ENCODE data around the gene SCAI. TPM values are rescaled to one million over a fixed set of nuclear protein-coding genes. Genes with fewer than 3 reads are reported as not detected.

Gene SCAI
- total and polyA plus RNA-seq, 2 donors (not counting 1 experiment from before 2014, with no cell fraction given), result 5.4 to 9.7 TPM

GRCh38 chr9:125079931-125080330 lies 63.4 kb downstream of the SCAI start:
- Histone ChIP-seq H2AFZ (ENCODE audit: low read length) (no peak overlapping the region), H3K9me3 (ENCODE audit: control insufficient read depth, insufficient read depth, low read depth, low read length) (no peaks in the 10 kb centered on the region), H3K9ac (ENCODE audit: insufficient read depth, low read length) (no peak overlapping the region), H4K20me1 (ENCODE audit: control insufficient read depth, extremely low read depth, insufficient read depth, low read length) (no peaks in the 10 kb centered on the region), H3K27me3 (ENCODE audit: control insufficient read depth, insufficient read depth, low read length) (no peaks in the 10 kb centered on the region), H3K4me3 (replicated peaks in 1 of 4; ENCODE audit: control extremely low read depth in 1 of 4, insufficient read depth in 1 of 4, low read depth in 3 of 4, low read length in 4 of 4) (no peak overlapping the region), H3K27ac (ENCODE audit: insufficient read depth, low read length) (no peak overlapping the region), H3K4me1 (ENCODE audit: control insufficient read depth, extremely low read depth, insufficient read depth, low read length) (no peaks in the 10 kb centered on the region), H3K79me2 (ENCODE audit: control insufficient read depth, insufficient read depth, low read length) (no peaks in the 10 kb centered on the region), H3K4me2 (ENCODE audit: extremely low read depth, insufficient read depth, low read length) (no peak overlapping the region), H3K36me3 (ENCODE audit: control insufficient read depth, insufficient read depth, low read length) (no peaks in the 10 kb centered on the region)
- no peak for DNase-seq (ENCODE audit: low read depth in 2 of 2)
- TF ChIP-seq CTCF (conservative IDR thresholded peaks at IDR 0.05 in 1 of 2, IDR thresholded peaks at IDR 0.05 in 1 of 2; ENCODE audit: low read depth in 1 of 2, low read length in 2 of 2) (no peak), EZH2 (IDR thresholded peaks at IDR 0.05; ENCODE audit: low read length, missing control alignments) (no peak)

- no peaks in the 10 kb centered on the region for H3K4me1 ChIP-seq (ENCODE audit: control insufficient read depth, extremely low read depth, insufficient read depth, low read length)
- TF ChIP-seq CTCF (conservative IDR thresholded peaks at IDR 0.05 in 1 of 2, IDR thresholded peaks at IDR 0.05 in 1 of 2; ENCODE audit: low read depth in 1 of 2, low read length in 2 of 2) (no peak), EZH2 (IDR thresholded peaks at IDR 0.05; ENCODE audit: low read length, missing control alignments) (no peak)
- no peaks in the 10 kb centered on the region for H3K79me2 ChIP-seq (ENCODE audit: control insufficient read depth, insufficient read depth, low read length)
- no peaks in the 10 kb centered on the region for H4K20me1 ChIP-seq (ENCODE audit: control insufficient read depth, extremely low read depth, insufficient read depth, low read length)
- no peak overlapping the region for H3K4me2 ChIP-seq (ENCODE audit: extremely low read depth, insufficient read depth, low read length)
- H3K27ac ChIP-seq (ENCODE audit: insufficient read depth, low read length), result no peak overlapping the region
- H3K27me3 ChIP-seq (ENCODE audit: control insufficient read depth, insufficient read depth, low read length), result no peaks in the 10 kb centered on the region
- no peak overlapping the region for H2AFZ ChIP-seq (ENCODE audit: low read length)
- H3K36me3 ChIP-seq (ENCODE audit: control insufficient read depth, insufficient read depth, low read length), result no peaks in the 10 kb centered on the region
- H3K9ac ChIP-seq (ENCODE audit: insufficient read depth, low read length), result no peak overlapping the region
- no peak for DNase-seq (ENCODE audit: low read depth in 2 of 2)
- H3K9me3 ChIP-seq (ENCODE audit: control insufficient read depth, insufficient read depth, low read depth, low read length), result no peaks in the 10 kb centered on the region
- no peak overlapping the region for H3K4me3 ChIP-seq (replicated peaks in 1 of 4; ENCODE audit: control extremely low read depth in 1 of 4, insufficient read depth in 1 of 4, low read depth in 3 of 4, low read length in 4 of 4)
Observed at GRCh38 chr9:125075997-125076396, 67.3 kb downstream of the SCAI start.

GRCh38 chr9:125074976-125075375 lies 68.4 kb downstream of the SCAI start:
- DNase-seq (ENCODE audit: low read depth in 2 of 2), result peak; percentile 24 to 66
- no peak for TF ChIP-seq EZH2 (IDR thresholded peaks at IDR 0.05; ENCODE audit: low read length, missing control alignments)
- no peak for TF ChIP-seq CTCF (conservative IDR thresholded peaks at IDR 0.05 in 1 of 2, IDR thresholded peaks at IDR 0.05 in 1 of 2; ENCODE audit: low read depth in 1 of 2, low read length in 2 of 2)
- no peaks in the 10 kb centered on the region for H3K79me2 ChIP-seq (ENCODE audit: control insufficient read depth, insufficient read depth, low read length)
- no peak overlapping the region for H3K4me3 ChIP-seq (replicated peaks in 1 of 4; ENCODE audit: control extremely low read depth in 1 of 4, insufficient read depth in 1 of 4, low read depth in 3 of 4, low read length in 4 of 4)
- H3K36me3 ChIP-seq (ENCODE audit: control insufficient read depth, insufficient read depth, low read length), result no peaks in the 10 kb centered on the region
- H2AFZ ChIP-seq (ENCODE audit: low read length), result no peak overlapping the region
- H4K20me1 ChIP-seq (ENCODE audit: control insufficient read depth, extremely low read depth, insufficient read depth, low read length), result no peaks in the 10 kb centered on the region
- no peak overlapping the region for H3K4me2 ChIP-seq (ENCODE audit: extremely low read depth, insufficient read depth, low read length)
- H3K4me1 ChIP-seq (ENCODE audit: control insufficient read depth, extremely low read depth, insufficient read depth, low read length), result no peaks in the 10 kb centered on the region
- H3K27ac ChIP-seq (ENCODE audit: insufficient read depth, low read length), result no peak overlapping the region
- H3K9me3 ChIP-seq (ENCODE audit: control insufficient read depth, insufficient read depth, low read depth, low read length), result no peaks in the 10 kb centered on the region
- no peak overlapping the region for H3K9ac ChIP-seq (ENCODE audit: insufficient read depth, low read length)
- no peaks in the 10 kb centered on the region for H3K27me3 ChIP-seq (ENCODE audit: control insufficient read depth, insufficient read depth, low read length)
